Stimulated activated CD8-positive, alpha-beta memory T cell treated with anti-CD3 and anti-CD28 coated beads, Interleukin-15, amount 100 ng/mL, for 1 hour (primary cell): Measurements from ENCODE around the gene ZBTB16.

ENCODE experiments used
- DNase-seq: peaks from one replicate; pipeline ENCODE4 v3.0.0-alpha.2; 2020; ENCODE audit warnings: low read depth

Gene ZBTB16

GRCh38 chr11:114243461-114244372 lies 184.2 kb downstream of the ZBTB16 start:
- no peak for DNase-seq

GRCh38 chr11:114244726-114245394 lies 185.3 kb downstream of the ZBTB16 start:
- no peak for DNase-seq

- DNase-seq = no peak
These were observed 187.0 kb downstream of the ZBTB16 start for GRCh38 chr11:114246321-114247069.

- DNase-seq = no peak
These were observed 187.7 kb downstream of the ZBTB16 start for GRCh38 chr11:114247070-114247789.

GRCh38 chr11:114250180-114250579 lies 190.7 kb downstream of the ZBTB16 start:
- DNase-seq = no peak

GRCh38 chr11:114250993-114251814 lies 191.7 kb downstream of the ZBTB16 start:
- no peak for DNase-seq

GRCh38 chr11:114251815-114252337 lies 192.4 kb downstream of the ZBTB16 start:
- DNase-seq = no peak

GRCh38 chr11:114252767-114253166 lies 193.3 kb downstream of the ZBTB16 start:
- DNase-seq = no peak

GRCh38 chr11:114253771-114254170 lies 194.3 kb downstream of the ZBTB16 start:
- no peak for DNase-seq

- no peak for DNase-seq
These were observed 195.1 kb downstream of the ZBTB16 start for GRCh38 chr11:114254571-114255146.

GRCh38 chr11:114255289-114255688 lies 195.8 kb downstream of the ZBTB16 start:
- no peak for DNase-seq

- no peak for DNase-seq
These were observed 196.9 kb downstream of the ZBTB16 start for GRCh38 chr11:114256176-114256966.

- no peak for DNase-seq
These were observed 197.4 kb downstream of the ZBTB16 start for GRCh38 chr11:114256967-114257286.

GRCh38 chr11:114257621-114258558 lies 198.4 kb downstream of the ZBTB16 start:
- no peak for DNase-seq

GRCh38 chr11:114258696-114259095 lies 199.2 kb downstream of the ZBTB16 start:
- no peak for DNase-seq

GRCh38 chr11:114259124-114259526 lies 199.6 kb downstream of the ZBTB16 start:
- DNase-seq = no peak

- DNase-seq = no peak
These were observed 200.1 kb downstream of the ZBTB16 start for GRCh38 chr11:114259551-114259983.

- no peak for DNase-seq
These were observed 200.6 kb downstream of the ZBTB16 start for GRCh38 chr11:114260077-114260476.
